ENCODE results near the gene ADH5.

DNA sequence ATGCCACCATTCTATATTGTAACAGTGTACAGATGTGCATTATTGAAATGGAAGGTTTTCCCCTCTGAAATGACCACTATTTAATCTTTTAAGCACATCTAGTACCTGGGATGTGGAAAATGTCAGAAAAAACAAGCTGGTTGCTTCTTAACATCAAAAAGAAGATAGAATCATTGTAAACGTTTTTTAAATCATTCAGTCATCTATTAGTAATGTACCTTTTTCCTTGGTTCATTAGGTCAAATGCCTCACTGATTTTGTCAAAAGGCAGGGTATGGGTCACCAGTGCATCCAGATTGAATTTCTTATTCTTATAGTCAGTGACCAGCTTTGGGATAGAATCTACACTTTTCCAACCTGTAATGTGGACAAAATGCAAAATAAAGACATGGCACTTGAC, 37.8 kb upstream of the ADH5 start:
- TF ChIP-seq, protein P1, sequence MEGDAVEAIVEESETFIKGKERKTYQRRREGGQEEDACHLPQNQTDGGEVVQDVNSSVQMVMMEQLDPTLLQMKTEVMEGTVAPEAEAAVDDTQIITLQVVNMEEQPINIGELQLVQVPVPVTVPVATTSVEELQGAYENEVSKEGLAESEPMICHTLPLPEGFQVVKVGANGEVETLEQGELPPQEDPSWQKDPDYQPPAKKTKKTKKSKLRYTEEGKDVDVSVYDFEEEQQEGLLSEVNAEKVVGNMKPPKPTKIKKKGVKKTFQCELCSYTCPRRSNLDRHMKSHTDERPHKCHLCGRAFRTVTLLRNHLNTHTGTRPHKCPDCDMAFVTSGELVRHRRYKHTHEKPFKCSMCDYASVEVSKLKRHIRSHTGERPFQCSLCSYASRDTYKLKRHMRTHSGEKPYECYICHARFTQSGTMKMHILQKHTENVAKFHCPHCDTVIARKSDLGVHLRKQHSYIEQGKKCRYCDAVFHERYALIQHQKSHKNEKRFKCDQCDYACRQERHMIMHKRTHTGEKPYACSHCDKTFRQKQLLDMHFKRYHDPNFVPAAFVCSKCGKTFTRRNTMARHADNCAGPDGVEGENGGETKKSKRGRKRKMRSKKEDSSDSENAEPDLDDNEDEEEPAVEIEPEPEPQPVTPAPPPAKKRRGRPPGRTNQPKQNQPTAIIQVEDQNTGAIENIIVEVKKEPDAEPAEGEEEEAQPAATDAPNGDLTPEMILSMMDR (IDR thresholded peaks at IDR 0.05): no peak
- TF ChIP-seq POLR2A (IDR thresholded peaks at IDR 0.05): no peak
- no peak for TF ChIP-seq EP300 (IDR thresholded peaks at IDR 0.05)
